HT1080 (cell line): ENCODE measurements around the gene NADSYN1. TPM values are rescaled to one million over a fixed set of nuclear protein-coding genes. Genes with fewer than 3 reads are reported as not detected.
"Not testable (repeated sequence)": the region's sequence is repeated elsewhere in the genome, so short reads cannot be mapped to it uniquely, and the experiment has no call there.

Source experiments
- DNase-seq: peaks from one replicate; pipeline ENCODE4 v3.0.0-alpha.2; 2015; ENCODE audit warnings: low read depth
- total RNA-seq: library from RNA; depleted of rRNA; stranded (reverse); fragments of >200 nt; shearing (Covaris generic); gene quantifications from 2 replicates; pipeline ENCODE4 v1.2.3, GENCODE V29; 2014

The NADSYN1 gene
- total RNA-seq, 1 experiment from 2014 or later, result 35.6 TPM

DNA sequence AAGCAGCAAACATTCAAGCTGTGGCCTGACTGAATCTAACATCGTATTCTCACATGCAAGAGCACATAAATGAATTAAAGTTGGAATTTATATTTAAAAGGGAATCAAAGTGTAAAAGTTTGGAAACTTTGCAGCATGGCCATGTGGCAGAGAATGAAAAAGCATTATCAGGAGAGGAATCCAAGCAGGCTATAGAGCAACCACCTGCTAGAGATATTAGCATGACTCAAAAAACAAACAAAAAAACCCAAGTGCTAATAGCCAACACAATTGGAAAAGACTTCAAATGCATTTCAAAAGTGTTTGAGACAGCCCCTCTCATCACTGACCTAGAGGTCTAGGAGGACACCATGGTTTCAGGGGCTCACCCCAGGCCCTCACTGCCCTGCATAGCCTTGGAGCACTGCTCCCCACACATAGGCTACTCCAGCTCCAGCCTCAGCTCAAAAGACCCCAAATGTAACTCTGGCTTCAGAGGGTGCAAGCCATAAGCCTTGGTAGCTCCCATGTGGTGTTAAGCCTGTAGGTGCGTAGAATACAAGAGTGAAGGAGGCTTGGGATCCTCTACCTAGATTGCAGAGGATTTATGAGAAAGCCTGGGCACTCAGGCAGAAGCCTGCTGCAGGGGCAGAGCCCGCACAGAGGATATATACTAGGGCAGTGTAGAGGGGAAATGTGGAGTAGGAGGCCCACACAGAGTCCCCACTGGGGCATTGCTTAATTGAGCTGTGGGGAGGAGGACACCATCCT lies 72.4 kb downstream of the NADSYN1 start:
- DNase-seq, result no peak

DNA sequence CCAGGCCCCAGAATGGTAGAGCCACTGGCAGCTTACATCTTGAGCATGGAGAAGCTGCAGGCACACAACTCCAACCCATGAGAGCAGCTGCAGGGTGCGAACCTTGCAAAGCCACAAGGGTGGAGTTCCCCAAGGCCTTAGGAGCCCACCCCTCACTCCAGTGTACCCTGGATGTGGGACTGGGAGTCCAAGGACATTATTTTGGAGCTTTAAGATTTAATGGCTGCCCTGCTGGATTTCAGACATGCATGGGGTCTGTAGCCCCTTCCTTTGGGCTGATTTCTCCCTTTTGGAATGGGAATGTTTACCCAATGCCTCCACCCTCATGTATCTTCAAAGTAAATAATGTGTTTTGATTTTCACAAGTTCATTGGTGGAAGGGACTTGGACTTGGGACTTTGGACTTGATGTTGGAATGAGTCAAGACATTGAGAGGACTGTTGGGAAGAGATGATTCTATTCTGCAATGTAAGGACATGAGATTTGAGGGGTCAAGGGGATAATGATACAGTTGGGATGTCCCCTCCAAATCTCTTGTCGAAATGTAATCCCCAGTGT lies 73.0 kb downstream of the NADSYN1 start:
- DNase-seq, result no peak

DNA sequence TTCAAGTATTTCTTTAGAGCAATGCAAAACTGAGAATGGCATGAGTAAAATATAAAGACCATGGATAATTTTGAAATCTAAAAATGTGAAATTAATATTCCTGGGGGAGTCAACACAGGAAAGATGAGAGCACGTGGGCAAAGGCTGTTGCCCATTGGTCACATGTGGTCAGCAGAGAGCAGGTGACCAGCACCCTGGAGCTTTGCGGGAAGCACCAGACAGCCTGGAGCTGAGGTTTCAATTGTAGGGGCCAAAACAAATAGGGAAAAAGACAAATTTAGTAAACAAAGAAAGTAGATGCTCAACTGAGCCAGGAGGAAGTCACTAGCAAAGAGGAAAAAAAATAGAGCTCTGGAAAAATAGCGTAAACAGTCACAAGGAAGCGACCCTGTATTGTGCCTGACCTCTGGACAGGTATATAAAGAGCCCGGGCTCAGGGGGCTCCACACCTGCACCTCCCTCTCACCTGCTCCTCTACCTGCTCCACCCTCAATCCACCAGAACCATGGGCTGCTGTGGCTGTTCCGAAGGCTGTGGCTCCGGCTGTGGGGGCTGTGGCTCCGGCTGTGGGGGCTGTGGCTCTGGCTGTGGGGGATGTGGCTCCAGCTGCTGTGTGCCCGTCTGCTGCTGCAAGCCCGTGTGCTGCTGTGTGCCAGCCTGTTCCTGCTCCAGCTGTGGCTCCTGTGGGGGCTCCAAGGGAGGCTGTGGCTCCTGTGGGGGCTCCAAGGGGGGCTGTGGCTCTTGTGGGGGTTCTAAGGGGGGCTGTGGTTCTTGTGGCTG lies 74.0 kb downstream of the NADSYN1 start, which contains the start of gene KRTAP5-7:
TSS of gene KRTAP5-7 (plus strand) at position 472 of the 780 bp plus-strand sequence. CDS start at position 506, 34 bp downstream.
- DNase-seq, result not testable (repeated sequence)

DNA sequence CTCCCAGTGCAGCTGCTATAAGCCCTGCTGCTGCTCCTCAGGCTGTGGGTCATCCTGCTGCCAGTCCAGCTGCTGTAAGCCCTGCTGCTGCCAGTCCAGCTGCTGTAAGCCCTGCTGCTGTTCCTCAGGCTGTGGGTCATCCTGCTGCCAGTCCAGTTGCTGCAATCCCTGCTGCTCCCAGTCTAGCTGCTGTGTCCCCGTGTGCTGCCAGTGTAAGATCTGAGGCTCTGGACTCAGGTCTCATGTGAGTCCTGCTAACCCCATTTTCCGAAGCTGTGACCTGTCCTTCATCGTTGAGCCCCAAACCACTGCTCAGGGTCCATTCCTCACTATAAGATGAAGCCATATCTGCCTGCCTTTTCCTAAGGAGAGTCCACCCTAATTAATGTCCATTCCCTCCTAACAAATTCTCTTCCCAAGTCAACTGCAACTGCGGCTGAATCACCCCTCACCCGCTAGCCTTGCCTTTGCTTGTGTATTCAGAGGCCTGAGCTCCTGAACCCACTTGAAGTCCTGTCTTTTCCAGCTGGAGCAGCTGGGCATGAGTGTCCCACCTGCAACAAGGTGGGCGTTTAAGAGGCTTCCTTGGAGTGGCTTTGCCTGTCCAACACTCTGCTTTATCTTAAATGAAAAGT lies 74.7 kb downstream of the NADSYN1 start:
- no peak for DNase-seq

DNA sequence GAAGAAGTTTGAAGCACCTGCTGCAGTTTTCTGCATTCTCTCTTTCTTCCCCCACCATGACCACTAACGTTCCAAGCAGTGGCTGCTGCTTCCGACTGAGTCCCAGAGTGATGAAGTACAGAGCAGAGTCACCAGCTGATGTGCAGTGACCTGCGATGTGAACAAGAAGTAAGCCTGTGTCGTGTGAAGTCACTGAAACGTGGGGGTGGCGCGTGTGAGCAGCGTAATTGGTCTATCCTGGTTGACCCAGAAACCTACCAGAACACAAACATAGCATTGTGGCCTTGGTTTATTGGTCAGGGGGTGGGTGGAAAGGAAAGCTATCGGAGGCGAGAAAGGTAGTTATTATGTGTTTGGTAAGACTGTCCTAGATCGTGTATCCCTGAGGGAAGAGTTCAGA lies 77.6 kb downstream of the NADSYN1 start:
- DNase-seq, result no peak

DNA sequence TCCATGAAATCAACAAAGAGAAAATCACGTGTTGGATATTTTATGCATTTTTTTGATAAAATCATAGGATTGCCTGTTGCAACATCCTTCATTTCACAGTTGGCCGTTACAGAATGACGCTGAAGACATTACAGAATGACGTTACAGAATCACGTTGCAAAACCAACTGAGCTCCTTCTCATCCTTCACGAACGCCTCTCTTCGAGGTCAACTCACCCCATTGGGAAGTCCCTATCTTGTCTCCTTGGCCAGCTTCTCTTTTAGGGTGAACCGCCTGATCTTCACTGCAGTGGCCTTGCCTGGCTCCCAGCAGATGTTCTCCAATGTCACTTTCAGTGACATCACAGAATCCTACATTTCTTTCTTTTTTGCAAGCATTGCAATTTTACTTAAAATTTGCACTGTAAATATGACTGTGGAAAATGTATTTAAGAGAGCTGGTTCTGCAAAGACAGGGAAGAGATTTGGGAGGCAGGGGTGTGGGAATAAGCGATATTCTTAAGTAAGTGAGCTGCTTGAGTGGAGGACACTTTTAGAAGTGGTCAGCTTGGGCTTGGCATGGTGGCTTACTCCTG lies 79.1 kb downstream of the NADSYN1 start:
- DNase-seq, result no peak

DNA sequence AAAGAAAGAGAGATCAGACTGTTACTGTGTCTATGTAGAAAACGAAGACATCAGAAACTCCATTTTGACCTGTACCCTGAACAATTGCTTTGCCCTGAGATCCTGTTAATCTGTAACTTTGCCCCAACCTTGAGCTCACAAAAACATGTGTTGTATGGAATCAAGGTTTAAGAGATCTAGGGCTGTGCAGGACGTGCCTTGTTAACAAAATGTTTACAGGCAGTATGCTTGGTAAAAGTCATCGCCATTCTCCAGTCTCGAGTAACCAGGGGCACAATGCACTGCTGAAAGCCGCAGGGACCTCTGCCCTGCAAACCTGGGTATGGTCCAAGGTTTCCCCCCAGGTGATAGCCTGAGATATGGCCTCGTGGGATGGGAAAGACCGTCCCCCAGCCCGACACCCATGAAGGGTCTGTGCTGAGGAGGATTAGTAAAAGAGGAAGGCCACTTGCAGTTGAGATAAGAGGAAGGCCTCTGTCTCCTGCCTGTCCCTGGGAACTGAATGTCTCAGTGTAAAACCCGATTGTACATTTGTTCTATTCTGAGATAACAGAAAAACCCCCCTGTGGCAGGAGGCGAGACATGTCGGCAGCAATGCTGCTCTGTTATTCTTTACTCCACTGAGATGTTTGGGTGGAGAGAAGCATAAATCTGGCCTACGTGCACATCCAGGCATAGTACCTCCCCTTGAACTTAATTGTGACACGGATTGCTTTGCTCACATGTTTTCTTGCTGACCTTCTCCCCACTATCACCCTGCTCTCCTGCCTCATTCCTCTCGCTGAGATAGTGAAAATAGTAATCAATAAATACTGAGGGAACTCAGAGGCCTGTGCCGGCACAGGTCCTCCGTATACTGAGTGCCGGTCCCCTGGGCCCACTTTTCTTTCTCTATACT lies 82.0 kb downstream of the NADSYN1 start:
- DNase-seq, result not testable (repeated sequence)

DNA sequence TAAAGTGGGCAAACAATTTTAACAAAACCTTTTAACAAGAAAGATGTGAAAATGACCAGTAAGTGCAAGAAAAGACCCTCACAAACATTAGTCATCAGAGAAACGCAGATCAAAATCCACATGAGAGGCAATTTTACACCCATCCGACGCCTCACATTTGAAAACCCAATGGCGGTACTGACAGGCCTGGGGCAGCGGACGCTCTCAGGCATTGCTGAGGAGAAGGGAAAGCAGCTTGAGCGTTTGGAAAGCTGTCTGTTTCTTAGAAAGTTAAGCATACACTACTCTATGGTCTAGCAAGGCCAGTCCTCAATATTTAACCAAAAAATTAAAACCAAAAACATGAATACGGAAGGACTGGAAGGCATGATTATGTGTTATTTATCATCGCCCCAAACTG lies 82.8 kb downstream of the NADSYN1 start:
- DNase-seq, result no peak

DNA sequence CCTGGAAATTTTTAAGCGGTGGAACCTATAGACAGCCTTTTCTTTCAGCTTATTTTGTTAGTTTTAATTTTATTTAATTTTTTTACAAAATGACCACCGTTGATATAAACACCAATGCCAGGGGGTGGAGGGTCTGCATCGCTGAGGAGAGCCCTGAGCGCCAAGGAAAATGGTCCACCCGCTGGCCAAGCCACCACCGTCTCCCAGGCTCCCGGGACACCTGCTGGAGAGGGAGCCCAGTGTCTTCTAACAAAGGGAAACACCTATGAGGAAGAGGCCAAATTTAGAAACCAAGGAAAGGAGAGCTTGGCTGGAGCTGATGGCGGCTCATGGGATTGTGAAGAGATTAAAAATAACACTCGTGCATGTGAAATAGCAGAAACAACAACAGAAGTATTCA lies 84.5 kb downstream of the NADSYN1 start:
- no peak for DNase-seq

DNA sequence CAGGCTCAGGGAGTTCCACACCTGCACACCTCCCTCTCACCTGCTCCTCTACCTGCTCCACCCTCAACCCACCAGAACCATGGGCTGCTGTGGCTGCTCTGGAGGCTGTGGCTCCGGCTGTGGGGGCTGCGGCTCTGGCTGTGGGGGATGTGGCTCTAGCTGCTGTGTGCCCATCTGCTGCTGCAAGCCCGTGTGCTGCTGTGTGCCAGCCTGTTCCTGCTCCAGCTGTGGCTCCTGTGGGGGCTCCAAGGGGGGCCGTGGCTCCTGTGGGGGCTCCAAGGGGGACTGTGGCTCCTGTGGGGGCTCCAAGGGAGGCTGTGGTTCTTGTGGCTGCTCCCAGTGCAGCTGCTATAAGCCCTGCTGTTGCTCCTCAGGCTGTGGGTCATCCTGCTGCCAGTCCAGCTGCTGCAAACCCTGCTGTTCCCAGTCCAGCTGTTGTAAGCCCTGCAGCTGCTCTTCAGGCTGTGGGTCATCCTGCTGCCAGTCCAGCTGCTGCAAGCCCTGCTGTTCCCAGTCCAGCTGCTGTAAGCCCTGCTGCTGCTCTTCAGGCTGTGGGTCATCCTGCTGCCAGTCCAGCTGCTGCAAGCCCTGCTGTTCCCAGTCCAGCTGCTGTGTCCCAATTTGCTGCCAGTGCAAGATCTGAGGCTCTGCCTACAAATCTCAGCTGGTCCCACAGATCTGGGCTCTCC lies 85.1 kb downstream of the NADSYN1 start, which contains the start of gene KRTAP5-8:
TSS of gene KRTAP5-8 (plus strand) at position 49 of the 689 bp plus-strand sequence. CDS start at position 80, 31 bp downstream.
- not testable (repeated sequence) for DNase-seq

DNA sequence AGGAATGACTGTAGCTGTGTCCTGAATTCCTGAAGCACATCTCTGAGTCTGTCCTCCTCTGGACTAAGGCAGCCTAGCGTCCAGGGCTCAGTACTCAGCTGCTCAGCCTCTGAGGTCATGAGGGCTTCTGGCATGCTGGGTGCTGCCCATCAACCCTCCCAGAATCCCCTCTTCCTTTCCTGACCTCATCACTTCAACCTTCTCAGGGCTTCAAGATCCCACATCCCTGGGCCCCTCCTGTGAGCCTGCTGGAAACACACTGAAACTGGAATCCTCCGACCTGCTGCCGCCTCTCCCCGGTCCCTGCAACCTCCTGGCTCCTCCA lies 85.6 kb downstream of the NADSYN1 start:
- DNase-seq, result no peak

DNA sequence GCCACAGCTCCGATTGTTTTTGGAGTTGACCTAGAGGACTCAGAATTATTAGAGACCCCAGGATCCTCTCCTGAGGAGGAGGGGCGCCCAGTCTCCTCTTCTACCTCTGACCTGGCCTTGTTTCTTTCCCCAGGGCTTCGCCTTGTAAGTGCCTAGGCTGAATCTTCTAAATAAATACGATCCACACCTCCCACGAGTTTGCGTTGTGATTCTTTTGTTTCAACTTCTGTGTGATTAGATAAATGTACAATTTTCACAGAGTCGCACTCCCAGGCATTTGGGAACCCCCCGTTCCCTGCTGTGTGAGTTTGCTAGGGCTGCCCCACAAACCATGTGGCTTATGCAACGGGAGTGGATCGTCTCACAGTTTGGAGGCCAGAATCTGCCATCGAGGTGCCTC lies 86.0 kb downstream of the NADSYN1 start:
- no peak for DNase-seq

DNA sequence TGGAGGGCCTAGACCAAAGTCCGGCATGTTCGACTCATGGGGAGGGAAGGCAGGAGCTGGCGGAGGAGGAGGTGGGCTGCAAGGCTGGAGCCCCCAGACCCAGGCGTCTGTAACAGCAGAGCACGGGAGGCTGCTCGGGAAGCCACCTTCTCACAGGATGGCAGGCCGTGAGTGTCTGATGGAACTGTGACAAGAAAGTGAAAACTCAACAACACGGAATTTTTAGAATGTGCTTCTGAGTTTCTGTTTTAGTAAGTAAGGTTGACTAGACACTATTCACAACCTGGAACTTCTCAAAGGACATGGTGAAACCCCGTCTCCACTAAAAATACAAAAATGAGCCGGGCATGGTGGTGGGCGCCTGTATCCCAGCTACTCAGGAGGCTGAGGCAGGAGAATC lies 87.0 kb downstream of the NADSYN1 start:
- not testable (repeated sequence) for DNase-seq

DNA sequence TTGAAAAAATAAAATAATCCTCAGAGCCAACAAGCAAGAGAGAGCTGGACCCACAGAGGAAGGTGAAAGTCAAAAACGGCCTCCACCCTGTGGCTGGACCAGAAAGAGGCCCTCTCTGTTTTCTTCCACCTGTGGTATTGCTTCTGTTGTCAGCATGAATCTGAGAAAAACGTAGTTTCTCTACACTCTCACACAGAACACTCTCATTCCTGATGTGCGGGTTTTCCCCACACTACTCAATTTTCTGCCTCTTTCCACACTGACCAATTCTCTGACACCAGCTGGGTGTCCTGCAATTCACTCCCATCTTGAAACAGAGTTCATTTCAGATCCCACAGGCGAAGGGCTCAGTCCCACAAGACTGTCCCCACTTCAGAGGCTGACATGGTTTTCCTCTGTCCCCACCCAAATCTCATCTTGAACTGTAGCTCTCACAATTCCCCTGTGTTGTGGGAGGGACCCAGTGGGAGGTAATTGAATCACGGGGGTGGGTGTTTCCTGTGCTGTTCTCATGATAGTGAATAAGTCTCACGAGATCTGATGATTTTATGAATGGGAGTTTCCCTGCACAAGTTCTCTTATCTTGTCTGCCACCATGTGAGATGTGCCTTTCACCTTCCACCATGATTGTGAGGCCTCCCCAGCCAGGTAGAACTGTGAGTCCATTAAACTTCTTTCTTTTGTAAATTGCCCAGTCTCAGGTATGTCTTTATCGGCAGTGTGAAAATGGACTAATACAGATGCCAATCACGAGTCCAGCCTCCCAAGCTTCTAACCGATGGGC lies 87.7 kb downstream of the NADSYN1 start:
- DNase-seq, result not testable (repeated sequence)

DNA sequence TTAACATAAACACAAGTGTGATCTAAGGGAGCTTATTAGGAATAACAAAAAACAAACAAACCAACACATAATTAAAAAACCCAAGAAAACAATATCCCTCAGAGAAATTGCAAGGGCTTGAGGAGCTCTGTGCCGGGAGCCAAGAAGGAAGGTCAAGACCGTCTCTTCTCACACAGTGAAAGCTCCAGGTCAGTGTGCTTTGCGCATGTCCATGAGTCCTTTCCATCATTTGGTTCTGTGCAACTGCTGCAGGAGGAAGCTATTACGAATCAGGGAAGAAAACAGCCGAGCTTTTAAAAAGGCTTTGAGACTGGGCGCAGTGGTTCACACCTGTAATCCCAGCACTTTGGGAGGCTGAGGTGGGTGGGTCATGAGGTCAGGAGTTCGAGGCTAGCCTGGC lies 89.4 kb downstream of the NADSYN1 start:
- DNase-seq, result no peak

DNA sequence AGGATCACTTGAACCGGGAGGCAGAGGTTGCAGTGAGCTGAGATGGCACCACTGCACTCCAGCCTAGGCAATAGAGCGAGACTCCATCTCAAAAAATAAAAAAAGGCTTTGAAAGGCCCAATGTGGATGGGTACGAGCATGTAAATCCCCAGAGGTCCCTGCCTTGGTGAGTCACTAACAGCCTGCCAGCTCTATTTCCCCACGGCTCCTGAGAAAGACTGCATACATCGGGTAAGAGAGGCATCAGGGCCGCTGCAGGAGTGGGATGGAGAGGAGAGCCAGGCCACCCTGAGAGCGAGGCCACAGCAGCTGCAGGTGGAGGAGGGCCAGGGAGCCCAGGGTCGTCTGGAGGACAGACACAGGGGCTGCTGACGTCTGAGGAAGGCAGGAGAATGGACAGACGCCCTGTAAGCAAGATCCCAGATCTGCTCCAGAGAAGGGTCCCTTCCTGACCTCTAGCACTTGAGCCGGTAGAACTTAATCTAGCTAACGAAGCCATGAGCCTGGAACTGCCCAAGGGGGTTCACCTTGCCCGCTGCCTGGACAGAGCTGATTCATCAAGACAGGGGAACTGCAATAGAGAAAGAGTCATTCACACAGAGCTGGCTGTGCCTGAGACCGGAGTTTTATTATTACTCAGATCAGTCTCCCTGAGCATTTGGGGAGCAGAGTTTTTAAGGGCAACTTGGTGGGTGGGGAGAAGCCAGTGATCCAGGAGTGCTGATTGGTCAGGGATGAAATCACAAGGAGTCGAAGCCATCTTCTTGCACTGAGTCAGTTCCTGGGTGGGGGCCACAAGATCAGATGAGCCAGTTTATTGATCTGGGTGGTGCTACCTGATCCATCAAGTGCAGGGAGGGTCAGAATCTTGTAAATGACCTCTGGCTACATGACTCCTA lies 90.1 kb downstream of the NADSYN1 start:
- DNase-seq, result no peak

DNA sequence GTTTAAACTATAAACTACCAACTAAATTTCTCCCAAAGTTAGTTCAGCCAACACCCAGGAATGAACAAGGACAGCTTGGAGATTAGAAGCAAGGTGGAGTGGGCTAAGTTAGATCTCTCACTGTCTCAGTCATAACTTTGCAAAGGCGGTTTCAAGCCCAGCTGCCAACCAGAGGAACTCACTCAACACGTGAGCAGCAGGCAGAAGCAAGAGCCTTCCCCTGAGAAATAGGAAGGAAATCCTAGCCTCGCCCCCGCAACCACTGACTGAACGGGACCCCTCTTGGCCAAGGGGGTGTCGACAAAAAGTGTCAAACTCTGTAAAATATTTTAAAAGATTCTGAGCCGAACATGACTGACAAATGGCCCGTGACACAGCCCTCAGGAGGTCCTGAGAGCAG lies 90.9 kb downstream of the NADSYN1 start:
- no peak for DNase-seq
